ENCODE data around the gene ARID1A.

ARID1A gene

GRCh38 chr1:26752519-26752918 lies 56.7 kb downstream of the ARID1A start:
- no peak overlapping the region for H3K9ac ChIP-seq (ENCODE audit: low read length)
- H3K79me2 ChIP-seq (ENCODE audit: insufficient read depth, low read length): peaks cover 19% of the 10 kb centered on the region; the same call in 1 of the 2 replicates
- no peaks in the 10 kb centered on the region for H3K9me3 ChIP-seq (ENCODE audit: low read length)
- TF ChIP-seq CTCF (IDR thresholded peaks at IDR 0.05; ENCODE audit: low read length): no peak
- TF ChIP-seq EZH2 (IDR thresholded peaks at IDR 0.05; ENCODE audit: borderline replicate concordance, low read length): no peak
- H4K20me1 ChIP-seq (ENCODE audit: insufficient read depth, low read length): no peaks in the 10 kb centered on the region
- H3K9me2 ChIP-seq (ENCODE audit: low read depth, low read length): no peaks in the 10 kb centered on the region
- peaks cover 82% of the 10 kb centered on the region for H3K36me3 ChIP-seq (ENCODE audit: insufficient read depth, low read length)
- H3F3A ChIP-seq (ENCODE audit: insufficient read depth, low read length): no peaks in the 10 kb centered on the region
- H3K4me3 ChIP-seq (ENCODE audit: low read depth, low read length, poor library complexity, severe bottlenecking): no peak overlapping the region
- no peak overlapping the region for H2AFZ ChIP-seq (ENCODE audit: low read length)
- no peak overlapping the region for H3K27ac ChIP-seq (ENCODE audit: low read depth, low read length, poor library complexity, severe bottlenecking)
- no peak overlapping the region for H3K4me2 ChIP-seq (ENCODE audit: low read length)
- no peaks in the 10 kb centered on the region for H3K27me3 ChIP-seq (ENCODE audit: insufficient read depth, low read length)
- no peaks in the 10 kb centered on the region for H3K4me1 ChIP-seq (ENCODE audit: insufficient read depth, low read length, severe bottlenecking)

- Histone ChIP-seq H3K4me1 (ENCODE audit: insufficient read depth, low read length, severe bottlenecking) (no peaks in the 10 kb centered on the region), H3K9me3 (ENCODE audit: low read length) (no peaks in the 10 kb centered on the region), H4K20me1 (ENCODE audit: insufficient read depth, low read length) (no peaks in the 10 kb centered on the region), H3K79me2 (ENCODE audit: insufficient read depth, low read length) (peaks cover 19% of the 10 kb centered on the region; the same call in 1 of the 2 replicates), H3K4me2 (ENCODE audit: low read length) (no peak overlapping the region), H3K9ac (ENCODE audit: low read length) (no peak overlapping the region), H3K36me3 (ENCODE audit: insufficient read depth, low read length) (peaks cover 85% of the 10 kb centered on the region), H3K27ac (ENCODE audit: low read depth, low read length, poor library complexity, severe bottlenecking) (no peak overlapping the region), H3K4me3 (ENCODE audit: low read depth, low read length, poor library complexity, severe bottlenecking) (no peak overlapping the region), H2AFZ (ENCODE audit: low read length) (no peak overlapping the region), H3F3A (ENCODE audit: insufficient read depth, low read length) (no peaks in the 10 kb centered on the region), H3K27me3 (ENCODE audit: insufficient read depth, low read length) (no peaks in the 10 kb centered on the region), H3K9me2 (ENCODE audit: low read depth, low read length) (no peaks in the 10 kb centered on the region)
- TF ChIP-seq CTCF (IDR thresholded peaks at IDR 0.05; ENCODE audit: low read length): no peak
- TF ChIP-seq EZH2 (IDR thresholded peaks at IDR 0.05; ENCODE audit: borderline replicate concordance, low read length): no peak
Observed at GRCh38 chr1:26754086-26754874, 58.5 kb downstream of the ARID1A start.

GRCh38 chr1:26758358-26758757 lies 62.5 kb downstream of the ARID1A start:
- Histone ChIP-seq H4K20me1 (ENCODE audit: insufficient read depth, low read length) (no peaks in the 10 kb centered on the region), H3K36me3 (ENCODE audit: insufficient read depth, low read length) (peaks cover 83% of the 10 kb centered on the region)
- TF ChIP-seq CTCF (IDR thresholded peaks at IDR 0.05; ENCODE audit: low read length): no peak
- TF ChIP-seq EZH2 (IDR thresholded peaks at IDR 0.05; ENCODE audit: borderline replicate concordance, low read length): no peak

More at GRCh38 chr1:26758358-26758757, 62.5 kb downstream of the ARID1A start:
- no peaks in the 10 kb centered on the region for H3F3A ChIP-seq (ENCODE audit: insufficient read depth, low read length)
- no peak overlapping the region for H2AFZ ChIP-seq (ENCODE audit: low read length)
- no peaks in the 10 kb centered on the region for H3K79me2 ChIP-seq (ENCODE audit: insufficient read depth, low read length)
- H3K4me1 ChIP-seq (ENCODE audit: insufficient read depth, low read length, severe bottlenecking): no peaks in the 10 kb centered on the region
- H3K27ac ChIP-seq (ENCODE audit: low read depth, low read length, poor library complexity, severe bottlenecking): no peak overlapping the region
- no peaks in the 10 kb centered on the region for H3K27me3 ChIP-seq (ENCODE audit: insufficient read depth, low read length)
- H3K9me3 ChIP-seq (ENCODE audit: low read length): no peaks in the 10 kb centered on the region
- H3K4me2 ChIP-seq (ENCODE audit: low read length): no peak overlapping the region
- no peak overlapping the region for H3K9ac ChIP-seq (ENCODE audit: low read length)
- H3K9me2 ChIP-seq (ENCODE audit: low read depth, low read length): no peaks in the 10 kb centered on the region
- H3K4me3 ChIP-seq (ENCODE audit: low read depth, low read length, poor library complexity, severe bottlenecking): no peak overlapping the region

All from OCI-LY1 (cell line).